Gastrocnemius medialis (tissue), 4 donors: Measurements from ENCODE around the gene TRIM74.
"Not testable (repeated sequence)": the region's sequence is repeated elsewhere in the genome, so short reads cannot be mapped to it uniquely, and the experiment has no call there.

ENCODE experiments used
- POLR2A ChIP-seq, 2 donors: fragments of 450-650 bp; IDR thresholded peaks; one replicate each; pipeline ENCODE4 v1.6.1; 2017; ENCODE audit warnings: antibody characterized with exemption in 2 of 2, mild to moderate bottlenecking in 2 of 2, moderate library complexity in 2 of 2
- TF ChIP-seq, protein P1 (sequence below), 5 experiments: fragments of 450-650 bp in 3 of 5; fragments of 200-600 bp in 2 of 5; sonication (generic) in 2 of 5; IDR thresholded peaks in 4 of 5; conservative IDR thresholded peaks in 1 of 5; 1 replicate in 4 of 5; 2 replicates in 1 of 5; pipeline ENCODE4 v1.5.1; 2016 to 2019; ENCODE audit warnings: antibody characterized with exemption in 5 of 5, mild to moderate bottlenecking in 3 of 5, moderate library complexity in 3 of 5

DNA sequence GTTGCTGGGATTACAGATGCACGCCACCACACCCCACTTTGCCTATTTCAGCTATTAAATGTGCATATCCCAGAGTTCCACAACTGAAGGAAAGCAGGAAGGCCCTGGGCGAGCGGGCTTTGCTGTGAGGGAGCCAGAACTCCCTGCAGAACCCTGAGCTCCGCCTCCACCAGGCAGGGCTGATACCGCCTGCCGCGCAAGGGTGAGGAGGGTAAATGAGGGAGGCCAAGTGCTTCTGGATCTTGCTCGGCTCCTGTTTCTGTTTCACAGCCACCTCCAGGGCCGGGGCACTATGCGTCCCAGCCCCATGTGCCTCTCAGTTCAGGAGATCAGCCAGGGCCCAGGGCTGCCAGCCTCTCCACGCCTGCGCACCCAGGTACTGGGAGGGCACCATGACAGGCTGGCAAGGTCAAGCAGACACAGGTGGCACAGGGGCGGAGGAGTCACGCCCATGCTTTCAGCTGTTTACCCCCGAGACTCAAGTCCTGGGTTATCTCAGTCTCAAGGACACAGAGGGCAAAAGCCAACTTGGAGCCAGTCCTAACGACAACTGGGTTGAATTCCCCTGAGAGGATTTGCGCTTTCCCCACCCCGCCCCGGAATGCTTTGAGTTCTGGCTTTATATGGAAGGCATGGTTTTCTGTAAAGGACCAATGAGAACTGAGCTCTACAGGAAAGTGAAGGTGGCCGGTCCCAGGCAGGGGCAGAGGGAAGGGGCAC is 8.5 kb downstream of the TRIM74 start:
- TF ChIP-seq POLR2A (IDR thresholded peaks at IDR 0.05): not testable (repeated sequence)
- TF ChIP-seq, protein P1, sequence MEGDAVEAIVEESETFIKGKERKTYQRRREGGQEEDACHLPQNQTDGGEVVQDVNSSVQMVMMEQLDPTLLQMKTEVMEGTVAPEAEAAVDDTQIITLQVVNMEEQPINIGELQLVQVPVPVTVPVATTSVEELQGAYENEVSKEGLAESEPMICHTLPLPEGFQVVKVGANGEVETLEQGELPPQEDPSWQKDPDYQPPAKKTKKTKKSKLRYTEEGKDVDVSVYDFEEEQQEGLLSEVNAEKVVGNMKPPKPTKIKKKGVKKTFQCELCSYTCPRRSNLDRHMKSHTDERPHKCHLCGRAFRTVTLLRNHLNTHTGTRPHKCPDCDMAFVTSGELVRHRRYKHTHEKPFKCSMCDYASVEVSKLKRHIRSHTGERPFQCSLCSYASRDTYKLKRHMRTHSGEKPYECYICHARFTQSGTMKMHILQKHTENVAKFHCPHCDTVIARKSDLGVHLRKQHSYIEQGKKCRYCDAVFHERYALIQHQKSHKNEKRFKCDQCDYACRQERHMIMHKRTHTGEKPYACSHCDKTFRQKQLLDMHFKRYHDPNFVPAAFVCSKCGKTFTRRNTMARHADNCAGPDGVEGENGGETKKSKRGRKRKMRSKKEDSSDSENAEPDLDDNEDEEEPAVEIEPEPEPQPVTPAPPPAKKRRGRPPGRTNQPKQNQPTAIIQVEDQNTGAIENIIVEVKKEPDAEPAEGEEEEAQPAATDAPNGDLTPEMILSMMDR (IDR thresholded peaks at IDR 0.05 in 4 of 5, conservative IDR thresholded peaks at IDR 0.05 in 1 of 5): not testable (repeated sequence)
